HL-60 (cell line): Measurements from ENCODE around the gene BTBD9.

Experiments used
- TF ChIP-seq, protein P1 (sequence below): IDR thresholded peaks from 2 replicates; pipeline ENCODE4 v1.6.1; 2012; ENCODE audit warnings: low read depth; ENCODE audit not compliant: insufficient replicate concordance
- TF ChIP-seq, protein P2 (sequence below): IDR thresholded peaks from one replicate; pipeline ENCODE4 v1.5.1; 2011; ENCODE audit warnings: low read length, control low read depth, inconsistent platforms; ENCODE audit not compliant: insufficient read depth

DNA sequence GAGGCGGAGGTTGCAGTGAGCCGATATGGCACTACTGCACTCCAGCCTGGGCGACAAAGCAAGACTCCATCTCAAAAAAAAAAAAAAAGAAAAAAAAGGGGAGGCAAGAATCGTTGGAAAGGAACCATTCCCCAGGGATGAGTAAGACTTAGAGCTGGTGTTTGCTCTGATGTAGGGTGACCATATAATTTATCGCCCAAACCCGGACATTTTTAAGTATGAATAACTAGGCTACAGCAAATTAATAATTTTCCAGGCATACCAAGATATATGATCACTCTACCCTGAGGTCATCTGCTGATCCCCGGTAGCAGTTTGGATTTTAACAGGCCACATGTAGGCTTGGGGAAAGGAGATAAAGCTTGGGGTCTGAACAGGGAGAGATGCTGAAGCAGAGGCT, 260.9 kb downstream of the BTBD9 start:
- TF ChIP-seq, protein P1, sequence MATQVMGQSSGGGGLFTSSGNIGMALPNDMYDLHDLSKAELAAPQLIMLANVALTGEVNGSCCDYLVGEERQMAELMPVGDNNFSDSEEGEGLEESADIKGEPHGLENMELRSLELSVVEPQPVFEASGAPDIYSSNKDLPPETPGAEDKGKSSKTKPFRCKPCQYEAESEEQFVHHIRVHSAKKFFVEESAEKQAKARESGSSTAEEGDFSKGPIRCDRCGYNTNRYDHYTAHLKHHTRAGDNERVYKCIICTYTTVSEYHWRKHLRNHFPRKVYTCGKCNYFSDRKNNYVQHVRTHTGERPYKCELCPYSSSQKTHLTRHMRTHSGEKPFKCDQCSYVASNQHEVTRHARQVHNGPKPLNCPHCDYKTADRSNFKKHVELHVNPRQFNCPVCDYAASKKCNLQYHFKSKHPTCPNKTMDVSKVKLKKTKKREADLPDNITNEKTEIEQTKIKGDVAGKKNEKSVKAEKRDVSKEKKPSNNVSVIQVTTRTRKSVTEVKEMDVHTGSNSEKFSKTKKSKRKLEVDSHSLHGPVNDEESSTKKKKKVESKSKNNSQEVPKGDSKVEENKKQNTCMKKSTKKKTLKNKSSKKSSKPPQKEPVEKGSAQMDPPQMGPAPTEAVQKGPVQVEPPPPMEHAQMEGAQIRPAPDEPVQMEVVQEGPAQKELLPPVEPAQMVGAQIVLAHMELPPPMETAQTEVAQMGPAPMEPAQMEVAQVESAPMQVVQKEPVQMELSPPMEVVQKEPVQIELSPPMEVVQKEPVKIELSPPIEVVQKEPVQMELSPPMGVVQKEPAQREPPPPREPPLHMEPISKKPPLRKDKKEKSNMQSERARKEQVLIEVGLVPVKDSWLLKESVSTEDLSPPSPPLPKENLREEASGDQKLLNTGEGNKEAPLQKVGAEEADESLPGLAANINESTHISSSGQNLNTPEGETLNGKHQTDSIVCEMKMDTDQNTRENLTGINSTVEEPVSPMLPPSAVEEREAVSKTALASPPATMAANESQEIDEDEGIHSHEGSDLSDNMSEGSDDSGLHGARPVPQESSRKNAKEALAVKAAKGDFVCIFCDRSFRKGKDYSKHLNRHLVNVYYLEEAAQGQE, result no peak
- TF ChIP-seq, protein P2, sequence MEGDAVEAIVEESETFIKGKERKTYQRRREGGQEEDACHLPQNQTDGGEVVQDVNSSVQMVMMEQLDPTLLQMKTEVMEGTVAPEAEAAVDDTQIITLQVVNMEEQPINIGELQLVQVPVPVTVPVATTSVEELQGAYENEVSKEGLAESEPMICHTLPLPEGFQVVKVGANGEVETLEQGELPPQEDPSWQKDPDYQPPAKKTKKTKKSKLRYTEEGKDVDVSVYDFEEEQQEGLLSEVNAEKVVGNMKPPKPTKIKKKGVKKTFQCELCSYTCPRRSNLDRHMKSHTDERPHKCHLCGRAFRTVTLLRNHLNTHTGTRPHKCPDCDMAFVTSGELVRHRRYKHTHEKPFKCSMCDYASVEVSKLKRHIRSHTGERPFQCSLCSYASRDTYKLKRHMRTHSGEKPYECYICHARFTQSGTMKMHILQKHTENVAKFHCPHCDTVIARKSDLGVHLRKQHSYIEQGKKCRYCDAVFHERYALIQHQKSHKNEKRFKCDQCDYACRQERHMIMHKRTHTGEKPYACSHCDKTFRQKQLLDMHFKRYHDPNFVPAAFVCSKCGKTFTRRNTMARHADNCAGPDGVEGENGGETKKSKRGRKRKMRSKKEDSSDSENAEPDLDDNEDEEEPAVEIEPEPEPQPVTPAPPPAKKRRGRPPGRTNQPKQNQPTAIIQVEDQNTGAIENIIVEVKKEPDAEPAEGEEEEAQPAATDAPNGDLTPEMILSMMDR, result no peak
